Retinal pigment epithelial cell (primary cell): ENCODE results near the gene STARD9.

Experiments used
- DNase-seq: peaks from one replicate; pipeline ENCODE4 v3.0.0-alpha.2; 2010; ENCODE audit warnings: low read depth
- H3K4me3 ChIP-seq: 2 replicates; pipeline ENCODE4 v1.5.1; 2011; ENCODE audit warnings: mild to moderate bottlenecking, low read length, control low read depth, moderate library complexity
- TF ChIP-seq, protein P1 (sequence below): conservative IDR thresholded peaks from 2 replicates; pipeline ENCODE4 v1.5.1; 2011; ENCODE audit warnings: low read depth, low read length, control low read depth, inconsistent platforms

STARD9 gene

DNA sequence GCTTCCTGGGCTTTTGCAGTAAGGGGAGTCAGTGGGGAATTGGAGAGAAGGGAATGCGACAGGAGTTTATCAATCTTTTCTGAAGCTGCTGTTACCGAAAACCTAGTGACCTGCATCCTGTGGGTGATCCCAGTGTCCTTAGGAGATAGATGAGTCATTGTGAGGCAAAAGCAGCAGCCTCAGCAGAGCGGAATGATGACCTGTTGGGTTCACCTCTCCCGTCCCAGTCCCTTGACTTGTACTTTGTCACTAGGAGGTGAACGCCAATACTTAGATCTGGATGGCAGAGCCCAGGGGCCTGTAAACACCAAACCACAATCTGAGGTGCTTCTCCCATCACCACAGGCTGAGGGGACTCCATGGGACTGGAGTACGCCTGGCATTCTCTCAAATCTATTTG lies 143.6 kb downstream of the STARD9 start:
- H3K4me3 ChIP-seq: no peak overlapping the region
- TF ChIP-seq, protein P1, sequence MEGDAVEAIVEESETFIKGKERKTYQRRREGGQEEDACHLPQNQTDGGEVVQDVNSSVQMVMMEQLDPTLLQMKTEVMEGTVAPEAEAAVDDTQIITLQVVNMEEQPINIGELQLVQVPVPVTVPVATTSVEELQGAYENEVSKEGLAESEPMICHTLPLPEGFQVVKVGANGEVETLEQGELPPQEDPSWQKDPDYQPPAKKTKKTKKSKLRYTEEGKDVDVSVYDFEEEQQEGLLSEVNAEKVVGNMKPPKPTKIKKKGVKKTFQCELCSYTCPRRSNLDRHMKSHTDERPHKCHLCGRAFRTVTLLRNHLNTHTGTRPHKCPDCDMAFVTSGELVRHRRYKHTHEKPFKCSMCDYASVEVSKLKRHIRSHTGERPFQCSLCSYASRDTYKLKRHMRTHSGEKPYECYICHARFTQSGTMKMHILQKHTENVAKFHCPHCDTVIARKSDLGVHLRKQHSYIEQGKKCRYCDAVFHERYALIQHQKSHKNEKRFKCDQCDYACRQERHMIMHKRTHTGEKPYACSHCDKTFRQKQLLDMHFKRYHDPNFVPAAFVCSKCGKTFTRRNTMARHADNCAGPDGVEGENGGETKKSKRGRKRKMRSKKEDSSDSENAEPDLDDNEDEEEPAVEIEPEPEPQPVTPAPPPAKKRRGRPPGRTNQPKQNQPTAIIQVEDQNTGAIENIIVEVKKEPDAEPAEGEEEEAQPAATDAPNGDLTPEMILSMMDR: no peak
- no peak for DNase-seq

DNA sequence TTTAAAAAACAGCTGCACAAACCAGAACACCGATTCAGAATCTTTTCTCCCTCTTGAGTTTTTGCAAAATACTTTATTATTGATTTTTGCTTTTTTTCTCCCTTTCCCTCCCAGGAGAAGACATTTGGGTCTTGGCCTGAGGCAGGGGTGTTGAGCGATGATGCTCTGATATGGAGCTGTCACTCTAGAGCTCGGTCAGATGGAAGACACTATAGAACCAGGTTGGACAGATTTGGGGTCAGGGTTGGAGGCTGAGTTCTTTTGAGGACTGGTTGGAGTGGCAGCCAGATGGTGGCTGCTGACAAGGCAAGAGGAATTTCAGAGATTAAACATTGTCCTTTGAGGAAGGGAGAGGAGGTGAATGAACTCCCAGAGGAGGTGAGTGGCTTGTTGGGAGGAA lies 144.7 kb downstream of the STARD9 start:
- TF ChIP-seq, protein P1: no peak
- no peak overlapping the region for H3K4me3 ChIP-seq
- no peak for DNase-seq

DNA sequence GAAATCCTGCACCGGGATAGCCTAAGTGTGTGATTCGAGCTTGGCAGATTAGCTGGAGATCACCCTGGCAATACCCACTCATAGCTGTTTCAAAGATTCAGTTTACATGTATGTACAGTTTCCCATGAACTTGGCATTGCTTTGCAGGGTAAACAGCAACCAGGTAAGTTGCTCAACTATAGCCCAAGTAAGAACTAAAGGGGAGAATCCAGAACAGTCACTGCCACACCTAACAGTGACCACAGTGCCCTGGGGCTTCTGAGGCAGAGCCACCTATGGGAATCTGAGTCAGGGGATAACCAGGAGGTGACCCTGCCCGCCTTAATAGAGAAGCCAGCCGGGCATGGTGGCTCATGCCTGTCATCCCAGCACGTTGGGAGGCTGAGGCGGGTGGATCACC lies 145.6 kb downstream of the STARD9 start:
- no peak for DNase-seq
- TF ChIP-seq, protein P1: no peak
- H3K4me3 ChIP-seq: no peak overlapping the region

DNA sequence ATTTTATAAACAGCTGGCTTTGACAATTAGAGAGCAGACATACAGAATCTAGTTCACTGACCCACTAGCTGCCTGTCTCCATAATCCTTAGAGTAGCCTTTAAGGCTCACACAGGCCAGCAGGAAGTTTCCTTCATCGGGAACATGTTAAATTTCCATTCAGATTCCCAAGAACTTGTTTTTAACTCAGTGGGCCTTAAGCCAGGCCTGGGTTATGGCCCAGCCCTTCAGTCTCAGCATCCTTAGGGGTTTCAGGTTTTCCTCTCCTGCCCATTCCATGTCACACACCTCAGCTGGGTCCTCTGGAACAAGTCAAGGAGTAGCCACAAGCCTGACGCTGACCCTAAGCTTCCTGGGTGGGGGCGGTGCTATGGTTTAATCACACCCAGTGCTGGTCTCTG lies 146.5 kb downstream of the STARD9 start:
- no peak overlapping the region for H3K4me3 ChIP-seq
- TF ChIP-seq, protein P1: no peak
- no peak for DNase-seq

DNA sequence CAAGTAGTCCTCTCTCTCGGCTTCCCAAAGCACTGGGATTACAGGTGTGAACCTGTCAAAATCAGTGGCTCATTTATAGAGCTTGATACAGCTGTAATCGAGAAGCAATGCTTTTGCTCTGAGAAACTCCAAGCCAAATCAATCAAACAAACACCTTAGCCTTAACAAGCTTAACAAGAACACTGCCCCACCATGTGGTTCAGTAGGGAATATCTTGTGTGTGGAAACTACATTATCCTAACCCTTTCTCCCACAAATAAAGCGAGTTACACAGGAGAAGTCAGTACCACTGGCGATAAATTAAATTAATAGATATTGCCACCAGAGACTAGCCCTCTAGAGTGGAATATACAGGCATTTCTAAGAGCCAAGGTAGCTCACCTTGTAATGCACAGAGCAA lies 147.7 kb downstream of the STARD9 start:
- H3K4me3 ChIP-seq: no peak overlapping the region
- DNase-seq: no peak
- TF ChIP-seq, protein P1: peak; percentile 46

DNA sequence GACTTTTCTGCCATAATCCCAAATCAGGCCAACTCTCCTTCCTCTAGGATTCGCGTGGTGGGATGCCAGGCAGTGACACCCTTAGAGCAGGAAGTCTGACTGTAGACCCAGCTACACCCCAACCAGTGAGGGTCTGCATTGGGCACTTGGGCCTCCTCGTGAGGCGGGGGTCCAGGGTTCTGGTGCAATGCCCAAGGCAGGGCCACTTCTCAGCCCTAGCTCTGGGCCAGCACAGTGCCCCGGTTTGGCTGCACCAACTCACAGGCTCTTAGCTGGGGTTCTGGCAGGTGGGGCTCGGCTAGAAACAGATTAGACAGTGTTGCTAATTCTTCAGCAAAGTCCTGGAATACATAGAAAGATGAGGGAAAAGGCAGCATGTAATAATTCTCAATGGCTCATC lies 148.9 kb downstream of the STARD9 start:
- H3K4me3 ChIP-seq: no peak overlapping the region
- DNase-seq: no peak
- TF ChIP-seq, protein P1: no peak

DNA sequence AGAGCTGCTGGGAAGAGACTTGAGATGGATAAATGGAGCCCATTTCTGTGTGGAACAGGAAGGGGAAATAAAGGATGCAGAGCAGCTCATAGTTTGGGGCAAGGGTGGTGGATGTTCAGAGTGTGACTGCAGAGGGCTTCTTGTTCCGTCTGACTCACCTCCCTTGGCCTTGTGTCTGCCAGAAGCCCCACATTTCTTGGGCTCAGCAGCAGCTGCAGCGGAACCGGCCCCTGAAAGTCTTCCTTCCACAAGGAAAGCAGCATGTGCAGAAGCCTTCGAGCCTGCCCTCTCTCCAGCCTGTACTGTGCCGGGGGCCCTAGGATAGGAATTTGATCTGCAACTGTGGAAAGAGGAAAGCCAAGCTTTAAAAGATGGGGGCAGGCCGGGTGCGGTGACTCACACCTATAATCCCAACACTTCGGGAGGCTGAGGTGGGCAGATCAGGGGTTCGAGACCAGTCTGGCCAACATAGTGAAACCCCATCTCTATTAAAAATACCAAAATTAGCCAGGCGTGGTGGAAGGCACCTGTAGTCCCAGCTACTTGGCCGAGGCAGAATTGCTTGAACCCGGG lies 150.0 kb downstream of the STARD9 start:
- DNase-seq: no peak
- TF ChIP-seq, protein P1: no peak

More for the DNA sequence above, 150.0 kb downstream of the STARD9 start:
- no peak overlapping the region for H3K4me3 ChIP-seq
